Activated CD4-positive, CD25-positive, alpha-beta regulatory T cell treated with anti-CD3 and anti-CD28 coated beads, Interleukin-2, amount 50 U/mL, for 16 hours (primary cell): Measurements from ENCODE around the gene ICOS.
"Not testable (repeated sequence)": the region's sequence is repeated elsewhere in the genome, so short reads cannot be mapped to it uniquely, and the experiment has no call there.

Experiments used
- DNase-seq: peaks from one replicate; pipeline ENCODE4 v3.0.0-alpha.2; 2020; ENCODE audit warnings: low read depth, low spot score

Gene ICOS

GRCh38 chr2:203973676-203974075 is 37.1 kb downstream of the ICOS start:
- no peak for DNase-seq

- DNase-seq, result no peak
Measured at GRCh38 chr2:203975912-203976311, 39.3 kb downstream of the ICOS start.

- DNase-seq, result no peak
Measured at GRCh38 chr2:203982276-203982675, 45.7 kb downstream of the ICOS start.

- no peak for DNase-seq
Measured at GRCh38 chr2:203983064-203983715, 46.6 kb downstream of the ICOS start.

DNA sequence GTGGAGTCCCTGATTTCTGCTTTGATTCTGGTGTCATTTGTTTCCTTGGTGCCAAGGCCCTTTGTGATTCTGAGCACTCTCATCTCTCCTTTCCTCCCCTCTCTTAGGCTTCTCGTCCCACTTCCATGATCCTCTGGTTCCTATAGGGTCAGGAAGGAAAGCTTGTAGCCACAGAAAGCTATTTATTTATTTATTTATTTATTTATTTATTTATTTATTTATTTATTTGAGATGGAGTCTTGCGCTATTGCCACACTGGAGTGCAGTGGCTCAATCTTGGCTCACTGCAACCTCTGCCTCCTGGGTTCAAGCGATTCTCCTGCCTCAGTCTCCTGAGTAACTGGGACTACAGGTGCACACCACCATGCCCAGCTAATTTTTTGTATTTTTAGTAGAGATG is 49.4 kb downstream of the ICOS start:
- DNase-seq, result not testable (repeated sequence)

DNA sequence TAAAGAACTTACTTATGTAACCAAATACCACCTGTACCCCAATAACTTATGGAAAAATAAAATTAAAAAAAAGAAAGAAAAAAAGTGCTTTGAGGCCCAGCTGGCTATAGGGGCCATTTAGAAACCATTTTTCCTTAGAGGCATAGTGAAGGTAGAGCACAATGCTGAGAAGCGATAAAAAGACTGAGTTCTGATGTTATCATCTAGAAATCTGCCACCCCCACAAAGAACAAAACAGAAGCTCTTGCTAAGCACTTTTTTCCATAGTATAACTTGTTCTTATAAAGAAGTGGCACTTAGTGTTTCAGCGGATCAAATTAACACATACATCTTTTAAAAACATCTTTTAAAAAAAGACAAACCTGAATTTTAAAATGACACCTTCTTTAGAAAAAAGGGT is 51.4 kb downstream of the ICOS start:
- no peak for DNase-seq

DNA sequence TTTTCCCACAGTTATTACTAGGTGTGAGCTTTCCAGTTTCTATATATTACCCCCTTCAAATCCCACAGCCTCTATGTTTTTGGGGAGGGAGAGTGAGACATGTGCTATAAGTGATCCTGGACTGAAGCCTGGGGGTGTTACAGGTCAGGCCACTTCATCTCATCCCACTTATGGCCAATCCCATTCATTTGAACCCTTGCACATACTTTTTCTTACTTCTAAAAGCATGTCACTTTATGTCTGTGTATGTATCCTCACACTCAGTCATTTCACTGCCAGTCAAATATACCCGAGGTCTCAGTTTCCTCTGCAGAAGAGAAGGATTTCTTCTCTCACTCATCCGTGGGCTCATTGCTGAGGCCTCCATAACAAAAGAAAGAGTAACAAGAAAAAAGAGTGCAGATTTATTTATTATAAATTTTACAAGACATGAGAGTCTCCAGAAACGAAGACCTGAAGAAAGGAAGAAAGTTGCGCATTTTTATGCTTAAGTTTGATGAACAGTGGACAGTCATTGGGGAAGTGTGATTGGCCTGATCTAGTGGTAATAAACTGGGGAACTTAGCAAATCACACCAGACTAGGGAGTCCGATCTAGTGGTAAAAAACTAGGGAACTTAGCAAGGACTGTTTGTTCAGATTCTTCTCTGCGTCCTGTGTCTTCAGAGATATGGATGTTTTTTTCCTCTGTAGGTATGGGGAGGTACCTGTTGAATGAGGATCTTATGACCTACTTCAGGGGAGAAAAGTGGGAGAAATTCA is 52.1 kb downstream of the ICOS start:
- DNase-seq, result no peak

DNA sequence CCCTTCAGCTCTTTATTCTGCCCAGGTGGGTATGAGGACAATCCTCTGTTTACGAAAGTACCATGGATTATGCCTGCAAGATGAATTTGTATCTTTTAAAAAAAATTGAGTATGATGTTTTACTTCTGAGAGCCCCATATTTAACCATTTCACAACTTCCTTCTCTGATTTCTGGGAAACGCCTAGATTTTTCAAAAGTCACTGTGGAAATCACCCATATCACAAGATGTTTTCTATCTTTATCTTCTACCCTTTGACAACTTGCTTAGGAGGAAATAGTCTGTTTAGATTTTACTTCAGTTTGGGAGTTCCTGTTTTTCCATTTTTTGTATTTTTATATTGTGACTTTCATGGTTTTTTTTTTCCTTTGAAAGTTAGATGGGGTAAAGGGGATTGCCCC is 53.0 kb downstream of the ICOS start:
- DNase-seq, result no peak

- no peak for DNase-seq
Measured at GRCh38 chr2:203992509-203992908, 55.9 kb downstream of the ICOS start.

- DNase-seq, result no peak
Measured at GRCh38 chr2:203993011-203993410, 56.4 kb downstream of the ICOS start.

GRCh38 chr2:203993560-203993959 is 57.0 kb downstream of the ICOS start:
- DNase-seq, result no peak

DNA sequence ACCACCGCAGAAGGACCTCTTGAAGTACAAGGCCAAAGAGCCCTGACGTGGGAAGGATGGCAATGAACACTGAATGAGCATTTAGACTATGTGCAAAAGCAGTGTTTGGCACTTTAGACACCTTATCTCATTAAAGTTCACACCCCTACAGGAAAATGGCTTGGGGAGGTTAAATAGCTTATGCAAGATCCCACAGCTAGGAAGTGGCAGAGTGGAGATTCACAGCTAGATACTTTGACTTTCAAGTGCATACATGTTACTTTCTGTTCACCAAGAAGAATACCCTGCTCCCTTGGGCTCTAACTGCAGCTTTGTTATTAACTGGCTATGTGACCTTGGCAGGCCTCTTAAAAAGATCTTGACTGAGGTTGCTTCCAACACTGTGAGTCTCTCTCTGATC is 58.2 kb downstream of the ICOS start:
- no peak for DNase-seq

DNA sequence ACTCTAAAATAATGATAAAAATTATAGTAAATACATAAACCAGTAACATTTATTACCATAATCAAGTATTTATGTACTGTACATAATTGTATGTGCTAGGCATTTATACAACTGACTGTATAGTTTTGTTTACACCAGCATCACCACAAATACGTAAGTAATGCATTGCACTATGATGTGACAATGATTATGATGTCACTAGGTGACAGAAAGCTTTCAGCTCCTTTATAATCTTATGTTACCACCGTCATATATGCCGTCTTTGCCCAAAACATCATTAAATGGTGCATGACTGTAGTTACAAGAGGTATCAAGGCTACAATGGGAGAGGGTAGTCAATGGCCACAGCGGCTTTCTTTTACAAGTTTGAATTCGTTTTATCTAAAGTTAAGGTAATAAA is 60.1 kb downstream of the ICOS start:
- DNase-seq, result no peak

DNA sequence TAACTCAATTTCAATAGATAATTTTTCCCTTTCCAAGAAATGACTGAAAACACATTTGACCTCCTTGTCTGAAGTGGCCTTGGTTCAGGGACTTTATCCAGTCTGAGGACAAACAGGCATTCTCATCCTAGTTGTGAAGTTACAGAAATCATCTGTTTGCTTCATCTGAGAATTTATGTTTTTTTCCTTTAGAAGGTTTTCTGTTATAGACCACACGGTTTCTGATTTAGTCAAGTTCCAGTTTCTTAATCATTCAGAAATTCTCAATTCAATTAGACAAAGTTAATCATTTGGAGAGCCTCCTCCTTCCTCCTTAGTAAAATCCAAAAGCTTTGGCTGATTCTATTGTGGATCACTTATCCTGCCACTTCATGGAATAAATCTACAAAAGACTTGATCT is 60.9 kb downstream of the ICOS start:
- no peak for DNase-seq

GRCh38 chr2:203997980-203998809 is 61.6 kb downstream of the ICOS start:
- no peak for DNase-seq

- DNase-seq, result no peak
Measured at GRCh38 chr2:203999835-204000234, 63.3 kb downstream of the ICOS start.

DNA sequence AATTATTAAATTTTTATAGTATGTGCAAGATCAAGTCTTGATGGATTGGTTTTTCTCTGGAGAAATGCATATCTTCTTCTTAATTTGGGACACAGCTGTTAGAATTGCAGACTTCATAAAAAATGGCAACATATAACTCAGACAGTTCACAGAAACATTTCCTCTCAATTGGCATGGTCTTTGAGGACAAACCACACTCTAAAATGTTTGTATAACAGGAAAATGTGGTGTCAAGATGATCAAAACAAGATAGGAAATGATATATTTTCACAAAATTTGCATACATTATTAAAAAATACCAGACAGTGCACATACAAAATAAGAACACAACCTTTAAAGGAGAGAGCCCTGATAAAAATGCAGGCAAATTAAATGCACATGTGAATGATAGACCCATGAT is 63.9 kb downstream of the ICOS start:
- no peak for DNase-seq

DNA sequence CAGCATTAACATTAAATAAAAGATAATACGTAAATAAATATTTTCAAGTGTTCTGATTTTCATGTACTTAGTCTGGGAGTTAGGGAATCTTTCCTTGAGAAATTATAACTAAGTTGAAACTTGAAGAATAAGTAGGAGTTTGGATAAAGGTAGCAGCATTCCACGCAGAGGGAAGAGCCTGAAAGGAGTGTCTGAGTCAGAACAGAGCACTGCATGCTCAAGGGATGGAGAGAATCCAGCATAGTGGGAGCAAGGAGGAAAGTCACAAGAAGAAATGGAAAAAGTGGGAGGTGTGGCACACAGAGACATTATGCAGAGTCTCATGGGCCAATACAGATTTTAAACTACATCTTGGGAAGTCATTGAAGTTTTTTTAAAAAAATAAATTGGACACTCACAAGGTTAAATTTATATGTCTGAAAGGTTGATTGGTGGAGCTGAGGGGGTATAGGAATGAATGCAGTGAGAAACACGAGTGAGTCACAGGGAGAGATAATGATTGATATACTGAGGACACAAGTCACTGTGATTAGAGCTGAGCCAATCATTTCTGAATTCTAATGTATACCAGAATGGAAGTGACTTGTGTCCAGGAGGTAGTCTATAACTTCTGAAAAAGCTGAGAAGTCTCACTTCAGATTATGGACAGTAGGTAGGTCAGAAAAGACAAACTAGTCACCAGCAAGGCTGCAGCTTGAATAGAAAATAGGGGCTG is 66.9 kb downstream of the ICOS start:
- DNase-seq, result no peak

- DNase-seq, result no peak
Measured at GRCh38 chr2:204004912-204005311, 68.3 kb downstream of the ICOS start.

DNA sequence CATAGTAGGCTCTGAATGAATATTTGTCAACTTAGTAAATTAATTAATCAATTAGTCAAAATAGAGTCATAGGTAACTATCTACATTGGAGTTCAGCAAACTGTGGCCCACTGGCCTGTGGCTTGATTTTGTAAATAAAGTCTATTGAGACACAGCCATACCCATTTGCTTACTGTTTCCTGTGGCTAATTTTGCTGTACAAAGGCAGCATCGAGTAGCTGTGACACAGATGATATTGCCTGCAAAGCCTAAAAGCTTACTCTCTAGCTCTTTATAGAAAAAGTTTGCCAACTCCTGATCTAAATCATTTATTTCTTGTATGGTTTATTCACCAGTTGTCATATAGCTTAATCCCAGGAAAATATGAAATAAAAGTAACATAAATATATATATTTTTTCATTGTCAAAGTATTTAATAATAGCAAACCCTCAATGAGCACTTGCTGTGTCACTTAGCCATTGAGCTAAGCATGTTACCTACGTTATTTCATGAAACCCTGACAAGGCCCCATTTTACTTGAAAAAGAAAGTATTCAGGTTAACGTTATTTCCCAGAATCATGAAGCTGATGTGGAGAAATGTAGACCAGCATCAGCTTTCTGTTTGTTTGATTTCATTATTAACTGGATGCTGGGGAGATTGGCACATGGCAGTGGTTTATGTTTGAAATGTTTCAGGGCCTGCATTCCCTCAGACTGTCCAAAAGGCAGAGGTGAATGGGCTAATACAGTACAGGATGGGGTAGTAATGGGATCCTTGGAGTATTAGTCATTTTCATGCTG is 69.6 kb downstream of the ICOS start:
- no peak for DNase-seq

GRCh38 chr2:204008352-204008751 is 71.8 kb downstream of the ICOS start:
- no peak for DNase-seq
